ENCODE results near the gene BCL2L1. TPM values are rescaled to one million over a fixed set of nuclear protein-coding genes. Genes with fewer than 3 reads are reported as not detected.

The BCL2L1 gene
- total and polyA plus RNA-seq, 10 of the 15 experiments (the other 5 are each of a cell fraction or from before 2014, with no cell fraction given), result 0.63 to 67.7 (median 43.6) TPM

DNA sequence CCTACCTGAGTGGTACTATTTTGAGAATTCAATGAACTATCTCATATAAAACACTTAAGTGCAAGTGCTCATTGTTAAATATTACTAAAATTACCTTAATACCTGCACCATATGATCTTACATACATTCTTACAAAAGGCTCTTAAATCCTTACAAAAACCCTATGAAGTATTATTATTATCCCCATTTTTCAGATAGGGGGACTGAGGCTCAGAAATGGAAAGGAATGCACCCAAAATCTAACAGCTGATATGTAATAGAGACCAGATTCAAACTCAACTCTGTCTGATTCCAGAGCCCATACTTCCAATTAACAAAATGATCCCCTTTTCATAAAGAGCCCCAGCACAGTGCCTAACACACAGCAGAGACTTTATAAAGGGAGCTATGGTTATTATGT, 17.5 kb downstream of the BCL2L1 start (continued):
- TF ChIP-seq RCOR1 (conservative IDR thresholded peaks at IDR 0.05; ENCODE audit: low read depth, low read length), result no peak

DNA sequence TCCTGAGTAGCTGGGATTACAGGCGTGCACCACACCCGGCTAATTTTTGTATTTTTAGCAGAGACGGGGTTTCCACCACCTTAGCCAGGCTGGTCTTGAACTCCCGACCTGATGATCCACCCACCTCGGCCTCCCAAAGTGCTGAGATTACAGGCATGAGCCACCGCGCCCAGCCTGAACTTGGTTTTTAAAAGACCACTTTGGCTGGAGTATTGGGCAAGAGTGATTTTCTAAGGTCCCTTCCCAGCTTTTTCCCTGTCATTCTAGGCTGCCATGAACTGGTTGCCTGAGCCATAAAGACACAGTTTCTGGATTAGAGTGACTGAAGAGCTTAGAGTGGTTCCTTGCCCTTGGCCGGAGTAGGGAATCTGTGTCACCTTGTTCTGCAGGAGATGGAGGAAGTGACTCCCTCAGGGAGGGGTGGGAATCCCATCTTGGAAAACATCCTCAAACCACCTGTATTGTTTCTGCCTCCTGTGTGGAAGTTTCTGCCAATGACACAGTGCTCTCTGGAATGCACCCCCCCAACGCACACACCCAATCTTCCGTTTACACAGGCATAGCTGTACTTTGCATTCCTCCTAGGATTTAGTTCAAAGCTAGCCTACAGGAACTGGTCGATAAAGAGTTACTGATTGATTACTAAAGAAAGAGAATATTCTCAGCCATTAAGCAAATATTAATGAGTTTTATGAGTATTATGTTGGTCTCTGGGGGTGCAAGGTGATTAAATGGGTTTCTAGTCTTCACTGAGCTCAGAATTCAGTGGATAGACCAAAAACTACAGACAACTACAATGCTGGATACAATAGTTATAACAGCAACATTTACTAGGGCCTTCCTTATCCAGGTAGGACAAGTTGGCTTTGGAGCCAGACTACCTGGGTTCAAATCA, 18.2 kb downstream of the BCL2L1 start:
- ChIA-PET RAD21 (ENCODE audit: unreplicated experiment) (interaction anchor here (0.8 to 4.5 kb wide), 6 partner anchors 13 to 43 kb away, joined by 3 to 28 read pairs (median 4); partner anchors contain the start of gene BCL2L1), SMC1A (ENCODE audit: uncharacterized antibody, unreplicated experiment) (interaction anchor here (0.7 to 3.9 kb wide), 8 partner anchors 11 to 185 kb away, joined by 3 to 38 read pairs (median 8); partner anchors contain the start of gene BCL2L1), CTCF (interaction anchor here (0.6 to 25.1 kb wide), 5 partner anchors 16 to 92 kb away, joined by 3 to 254 read pairs (median 6); partner anchors contain the start of gene BCL2L1), POLR2A (interaction anchor here (0.7 to 3.6 kb wide), 5 partner anchors 8 to 42 kb away, joined by 3 to 34 read pairs (median 3); no protein-coding TSS in a partner anchor)
- 82% methylated on average over 11 of the region's 11 CpGs for WGBS (ENCODE audit: insufficient coverage, insufficient replicate concordance, low lambda C conversion rate, missing lambda C conversion rate)
- Histone ChIP-seq H2AFZ (ENCODE audit: control insufficient read depth, low read depth, low read length) (no peak overlapping the region), H3K4me3 (no peak overlapping the region), H4K20me1 (ENCODE audit: control insufficient read depth, insufficient read depth) (no peaks in the 10 kb centered on the region), H3K9ac (ENCODE audit: control insufficient read depth, insufficient read depth, low read length) (no peak overlapping the region), H3K9me3 (replicated peaks; ENCODE audit: control insufficient read depth, insufficient read depth, low read length) (no peaks in the 10 kb centered on the region; the same call in 2 of the 3 replicates), H3K36me3 (ENCODE audit: control insufficient read depth in 2 of 2, insufficient read depth in 2 of 2, low read length in 1 of 2) (peaks cover 7% of the 10 kb centered on the region in 2 experiments; a peak in 3 of 4 replicates), H3K4me1 (ENCODE audit: control insufficient read depth, insufficient read depth, low read length) (peaks cover 37% of the 10 kb centered on the region), H3K79me2 (ENCODE audit: control insufficient read depth, insufficient read depth, low read length) (peaks cover 35% of the 10 kb centered on the region), H3K27ac (ENCODE audit: control insufficient read depth, insufficient read depth) (no peak overlapping the region), H3K4me2 (ENCODE audit: control insufficient read depth, insufficient read depth) (no peak overlapping the region), H3K27me3 (replicated peaks in 1 of 2; ENCODE audit: control insufficient read depth in 2 of 2, insufficient read depth in 2 of 2, low read length in 1 of 2) (no peaks in the 10 kb centered on the region)
- intact Hi-C loops (cut with micrococcal nuclease; ENCODE audit: unreplicated experiment), result no loop called here
- FAIRE-seq, result no peak
- no peak for ATAC-seq
- TF ChIP-seq ZNF274 (IDR thresholded peaks at IDR 0.05; ENCODE audit: insufficient read depth, insufficient read length), result no peak
- no peak for TF ChIP-seq RELA (IDR thresholded peaks at IDR 0.05; ENCODE audit: borderline replicate concordance, partially characterized antibody)
- TF ChIP-seq POU2F2 (IDR thresholded peaks at IDR 0.05; ENCODE audit: borderline replicate concordance, low read depth, low read length), result no peak
- TF ChIP-seq SREBF2 (IDR thresholded peaks at IDR 0.05; ENCODE audit: low read length), result no peak
- no peak for TF ChIP-seq TCF3 (IDR thresholded peaks at IDR 0.05; ENCODE audit: borderline replicate concordance, insufficient read depth, low read depth, low read length)
- no peak for TF ChIP-seq SREBF1 (IDR thresholded peaks at IDR 0.05; ENCODE audit: low read length)
- no peak for TF ChIP-seq MXI1 (IDR thresholded peaks at IDR 0.05; ENCODE audit: low read depth, low read length)
- TF ChIP-seq, protein P1, sequence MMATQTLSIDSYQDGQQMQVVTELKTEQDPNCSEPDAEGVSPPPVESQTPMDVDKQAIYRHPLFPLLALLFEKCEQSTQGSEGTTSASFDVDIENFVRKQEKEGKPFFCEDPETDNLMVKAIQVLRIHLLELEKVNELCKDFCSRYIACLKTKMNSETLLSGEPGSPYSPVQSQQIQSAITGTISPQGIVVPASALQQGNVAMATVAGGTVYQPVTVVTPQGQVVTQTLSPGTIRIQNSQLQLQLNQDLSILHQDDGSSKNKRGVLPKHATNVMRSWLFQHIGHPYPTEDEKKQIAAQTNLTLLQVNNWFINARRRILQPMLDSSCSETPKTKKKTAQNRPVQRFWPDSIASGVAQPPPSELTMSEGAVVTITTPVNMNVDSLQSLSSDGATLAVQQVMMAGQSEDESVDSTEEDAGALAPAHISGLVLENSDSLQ (IDR thresholded peaks at IDR 0.05), result no peak
- no peak for TF ChIP-seq BACH1 (IDR thresholded peaks at IDR 0.05; ENCODE audit: borderline replicate concordance)
- no peak for TF ChIP-seq SIX5 (IDR thresholded peaks at IDR 0.05; ENCODE audit: low read depth, low read length, severe bottlenecking)
- TF ChIP-seq NFYB (IDR thresholded peaks at IDR 0.05; ENCODE audit: insufficient read depth, low read depth, low read length), result no peak
- no peak for TF ChIP-seq GATAD2B (conservative IDR thresholded peaks at IDR 0.05; ENCODE audit: low read depth)
- TF ChIP-seq SMAD5 (IDR thresholded peaks at IDR 0.05; ENCODE audit: low read depth), result no peak
- TF ChIP-seq TCF7 (IDR thresholded peaks at IDR 0.05; ENCODE audit: borderline replicate concordance), result no peak
- TF ChIP-seq, protein P2, sequence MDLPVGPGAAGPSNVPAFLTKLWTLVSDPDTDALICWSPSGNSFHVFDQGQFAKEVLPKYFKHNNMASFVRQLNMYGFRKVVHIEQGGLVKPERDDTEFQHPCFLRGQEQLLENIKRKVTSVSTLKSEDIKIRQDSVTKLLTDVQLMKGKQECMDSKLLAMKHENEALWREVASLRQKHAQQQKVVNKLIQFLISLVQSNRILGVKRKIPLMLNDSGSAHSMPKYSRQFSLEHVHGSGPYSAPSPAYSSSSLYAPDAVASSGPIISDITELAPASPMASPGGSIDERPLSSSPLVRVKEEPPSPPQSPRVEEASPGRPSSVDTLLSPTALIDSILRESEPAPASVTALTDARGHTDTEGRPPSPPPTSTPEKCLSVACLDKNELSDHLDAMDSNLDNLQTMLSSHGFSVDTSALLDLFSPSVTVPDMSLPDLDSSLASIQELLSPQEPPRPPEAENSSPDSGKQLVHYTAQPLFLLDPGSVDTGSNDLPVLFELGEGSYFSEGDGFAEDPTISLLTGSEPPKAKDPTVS (IDR thresholded peaks at IDR 0.05; ENCODE audit: low read depth, low read length), result no peak
- TF ChIP-seq RCOR1 (conservative IDR thresholded peaks at IDR 0.05; ENCODE audit: low read depth, low read length), result no peak
- in situ Hi-C loops (cut with MboI), result no loop called here
- DNase-seq (ENCODE audit: low read depth, low spot score), result no peak
- TSS peak; percentile 13 for BruUV-seq (replicated peaks)
